ENCODE data around the gene CTBP1. TPM values are rescaled to one million over a fixed set of nuclear protein-coding genes. Genes with fewer than 3 reads are reported as not detected.

The CTBP1 gene
- total RNA-seq, 2 donors from 2014 or later: 132 to 256 TPM

GRCh38 chr4:1195109-1195671, 53.7 kb downstream of the CTBP1 start:
- Histone ChIP-seq H3K9me3 (no peaks in the 10 kb centered on the region), H3K36me3 (no peaks in the 10 kb centered on the region), H3K4me1 (ENCODE audit: control insufficient read depth in 1 of 2, low read depth in 2 of 2) (peaks cover 22 to 40% of the 10 kb centered on the region in 2 donors), H3K27ac (no peak overlapping the region), H3K27me3 (replicated peaks; ENCODE audit: insufficient read depth) (no peaks in the 10 kb centered on the region), H3K4me3 (no peak overlapping the region)
- TF ChIP-seq CTCF (IDR thresholded peaks at IDR 0.05): no peak
- ATAC-seq (ENCODE audit: insufficient number of reproducible peaks, low FRiP score, low read depth) (no peak), DNase-seq (ENCODE audit: low spot score) (no peak)

- ATAC-seq (ENCODE audit: insufficient number of reproducible peaks, low FRiP score, low read depth) (peak; percentile 34), DNase-seq (ENCODE audit: low spot score) (no peak)
- H3K9me3 ChIP-seq: no peaks in the 10 kb centered on the region
- H3K36me3 ChIP-seq: no peaks in the 10 kb centered on the region
- no peaks in the 10 kb centered on the region for H3K27me3 ChIP-seq (replicated peaks; ENCODE audit: insufficient read depth)
- H3K4me1 ChIP-seq (ENCODE audit: control insufficient read depth in 1 of 2, low read depth in 2 of 2): peaks cover 22 to 38% of the 10 kb centered on the region in 2 donors
- H3K27ac ChIP-seq: peak overlapping the region; percentile 90 to 92
- TF ChIP-seq CTCF (IDR thresholded peaks at IDR 0.05): peak; percentile 15
- peak overlapping the region; percentile 55 for H3K4me3 ChIP-seq
Measured at GRCh38 chr4:1194010-1194900, 54.7 kb downstream of the CTBP1 start.

- no peaks in the 10 kb centered on the region for H3K27me3 ChIP-seq (replicated peaks; ENCODE audit: insufficient read depth)
- no peaks in the 10 kb centered on the region for H3K9me3 ChIP-seq
- ATAC-seq (ENCODE audit: insufficient number of reproducible peaks, low FRiP score, low read depth) (no peak), DNase-seq (ENCODE audit: low spot score) (no peak)
- H3K27ac ChIP-seq: peak overlapping the region; percentile 90 to 92
- peaks cover 22 to 38% of the 10 kb centered on the region in 2 donors for H3K4me1 ChIP-seq (ENCODE audit: control insufficient read depth in 1 of 2, low read depth in 2 of 2)
- no peak for TF ChIP-seq CTCF (IDR thresholded peaks at IDR 0.05)
- no peaks in the 10 kb centered on the region for H3K36me3 ChIP-seq
- peak overlapping the region; percentile 46 for H3K4me3 ChIP-seq
Measured at GRCh38 chr4:1193206-1194009, 55.5 kb downstream of the CTBP1 start.

- ATAC-seq (ENCODE audit: insufficient number of reproducible peaks, low FRiP score, low read depth): peak; percentile 8
- TF ChIP-seq CTCF (IDR thresholded peaks at IDR 0.05): no peak
- H3K4me3 ChIP-seq: peak overlapping the region; percentile 46
- H3K4me1 ChIP-seq (ENCODE audit: control insufficient read depth in 1 of 2, low read depth in 2 of 2): peaks cover 22 to 38% of the 10 kb centered on the region in 2 donors
- H3K9me3 ChIP-seq: no peaks in the 10 kb centered on the region
- no peak for DNase-seq (ENCODE audit: low spot score)
- no peaks in the 10 kb centered on the region for H3K36me3 ChIP-seq
- peak overlapping the region; percentile 77 to 87 for H3K27ac ChIP-seq
- no peaks in the 10 kb centered on the region for H3K27me3 ChIP-seq (replicated peaks; ENCODE audit: insufficient read depth)
Measured at GRCh38 chr4:1192493-1193205, 56.3 kb downstream of the CTBP1 start.
